C4-2B (cell line): ENCODE measurements around the gene EHBP1L1.

Source experiments
- ZFX ChIP-seq: fragments of 450-650 bp; IDR thresholded peaks from 2 replicates; pipeline ENCODE4 v1.6.1; 2017
- TF ChIP-seq, protein P1 (sequence below): fragments of 450-650 bp; conservative IDR thresholded peaks from 2 replicates; pipeline ENCODE4 v1.5.1; 2017; ENCODE audit warnings: mild to moderate bottlenecking

DNA sequence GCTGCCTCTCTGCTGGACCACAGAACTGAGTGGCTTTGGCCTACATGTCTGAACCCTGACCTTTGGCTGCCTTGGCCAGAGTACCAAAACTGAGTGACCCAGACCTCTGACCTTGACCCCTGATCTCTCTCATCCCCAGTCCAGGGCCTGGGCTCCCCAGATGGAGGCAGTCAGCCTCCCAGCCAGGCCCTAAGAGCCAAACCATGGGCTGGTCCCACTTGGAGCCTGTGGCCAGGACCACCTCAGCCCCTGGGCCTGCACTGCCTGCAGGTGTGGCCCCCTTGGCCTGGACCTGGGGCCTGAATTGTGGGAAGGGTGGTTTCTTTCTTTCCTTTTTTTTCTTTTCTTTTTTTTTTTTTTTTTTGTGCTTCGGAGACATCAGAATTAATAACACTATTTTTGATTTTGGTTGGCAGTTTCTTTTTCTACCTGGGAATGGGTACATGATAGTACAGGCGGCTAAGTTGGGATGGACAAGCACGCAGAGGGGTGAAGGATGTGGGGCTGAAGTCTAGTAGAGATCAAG, 61.2 kb downstream of the EHBP1L1 start:
- TF ChIP-seq, protein P1, sequence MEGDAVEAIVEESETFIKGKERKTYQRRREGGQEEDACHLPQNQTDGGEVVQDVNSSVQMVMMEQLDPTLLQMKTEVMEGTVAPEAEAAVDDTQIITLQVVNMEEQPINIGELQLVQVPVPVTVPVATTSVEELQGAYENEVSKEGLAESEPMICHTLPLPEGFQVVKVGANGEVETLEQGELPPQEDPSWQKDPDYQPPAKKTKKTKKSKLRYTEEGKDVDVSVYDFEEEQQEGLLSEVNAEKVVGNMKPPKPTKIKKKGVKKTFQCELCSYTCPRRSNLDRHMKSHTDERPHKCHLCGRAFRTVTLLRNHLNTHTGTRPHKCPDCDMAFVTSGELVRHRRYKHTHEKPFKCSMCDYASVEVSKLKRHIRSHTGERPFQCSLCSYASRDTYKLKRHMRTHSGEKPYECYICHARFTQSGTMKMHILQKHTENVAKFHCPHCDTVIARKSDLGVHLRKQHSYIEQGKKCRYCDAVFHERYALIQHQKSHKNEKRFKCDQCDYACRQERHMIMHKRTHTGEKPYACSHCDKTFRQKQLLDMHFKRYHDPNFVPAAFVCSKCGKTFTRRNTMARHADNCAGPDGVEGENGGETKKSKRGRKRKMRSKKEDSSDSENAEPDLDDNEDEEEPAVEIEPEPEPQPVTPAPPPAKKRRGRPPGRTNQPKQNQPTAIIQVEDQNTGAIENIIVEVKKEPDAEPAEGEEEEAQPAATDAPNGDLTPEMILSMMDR, result no peak
- TF ChIP-seq ZFX, result 0 out of 2 replicates have a peak, but pooled peaks have one; percentile 26
